ENCODE results near the gene SOX8.
"Not testable (repeated sequence)": the region's sequence is repeated elsewhere in the genome, so short reads cannot be mapped to it uniquely, and the experiment has no call there.

SOX8 gene

DNA sequence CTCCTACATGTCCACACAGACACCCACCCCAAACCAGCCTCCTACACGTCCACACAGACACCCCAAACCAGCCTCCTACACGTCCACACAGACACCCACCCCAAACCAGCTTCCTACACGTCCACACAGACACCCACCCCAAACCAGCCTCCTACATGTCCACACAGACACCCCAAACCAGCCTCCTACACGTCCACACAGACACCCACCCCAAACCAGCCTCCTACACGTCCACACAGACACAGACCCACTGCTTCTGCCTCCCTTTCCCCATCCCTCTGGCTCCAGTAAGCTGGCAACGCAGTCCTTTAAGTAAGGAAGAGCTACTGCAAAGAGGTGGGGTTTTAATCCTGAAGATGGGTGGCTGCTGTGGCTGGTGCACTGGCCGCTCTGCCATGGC, 27.8 kb upstream of the SOX8 start:
- DNase-seq (ENCODE audit: low read depth, low spot score), result not testable (repeated sequence)

DNA sequence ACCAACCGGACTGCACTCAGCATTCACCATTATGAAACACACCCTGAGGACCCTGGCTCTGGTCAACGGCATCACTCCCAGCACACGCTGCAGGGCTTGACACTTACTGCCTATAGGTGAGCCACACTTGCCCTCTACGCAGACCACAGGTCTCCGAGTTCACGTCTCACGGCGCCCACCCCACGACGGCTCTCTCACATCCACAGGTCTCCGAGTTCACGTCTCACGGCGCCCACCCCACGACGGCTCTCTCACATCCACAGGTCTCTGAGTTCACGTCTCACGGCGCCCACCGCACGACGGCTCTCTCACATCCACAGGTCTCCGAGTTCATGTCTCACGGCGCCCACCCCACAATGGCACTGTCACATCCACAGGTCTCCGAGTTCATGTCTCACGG, 25.8 kb upstream of the SOX8 start:
- DNase-seq (ENCODE audit: low read depth, low spot score), result not testable (repeated sequence)

DNA sequence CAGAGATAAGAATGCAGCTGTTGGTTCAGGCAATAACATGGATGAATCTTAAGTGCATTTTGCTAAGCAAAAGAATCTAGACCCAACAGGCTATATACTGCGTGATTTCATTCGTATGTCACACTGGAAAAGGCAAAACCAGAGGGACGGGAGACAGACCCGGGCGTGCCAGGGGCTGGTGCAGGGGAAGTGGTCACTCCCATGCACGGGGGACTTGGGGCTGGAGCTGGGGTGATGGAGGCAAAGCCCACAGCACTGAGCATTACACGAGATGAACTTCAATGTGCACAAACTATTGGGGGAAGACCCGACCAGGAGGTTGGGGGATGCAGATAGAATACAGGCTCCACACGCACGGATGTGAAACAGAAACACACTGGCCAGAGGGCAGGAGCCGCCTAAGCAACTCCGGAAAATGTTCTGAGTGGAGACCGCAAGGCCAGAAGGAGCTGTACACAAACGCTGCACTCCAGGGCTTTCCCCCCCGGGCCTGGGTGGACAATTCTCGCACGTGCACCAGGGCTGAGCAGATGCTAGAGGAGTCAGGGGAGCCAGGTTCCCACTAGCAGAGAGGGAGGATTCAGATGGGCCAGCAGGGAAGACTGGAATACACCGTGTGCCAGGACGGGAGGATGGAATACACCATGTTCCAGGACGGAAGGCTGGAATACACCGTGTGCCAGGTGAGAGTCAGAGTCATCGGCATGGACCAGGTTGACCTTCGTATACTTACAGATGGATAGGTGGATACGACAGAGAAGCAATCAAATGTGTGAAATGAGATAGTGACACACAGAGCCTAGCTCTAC, 22.1 kb upstream of the SOX8 start:
- DNase-seq (ENCODE audit: low read depth, low spot score), result no peak

DNA sequence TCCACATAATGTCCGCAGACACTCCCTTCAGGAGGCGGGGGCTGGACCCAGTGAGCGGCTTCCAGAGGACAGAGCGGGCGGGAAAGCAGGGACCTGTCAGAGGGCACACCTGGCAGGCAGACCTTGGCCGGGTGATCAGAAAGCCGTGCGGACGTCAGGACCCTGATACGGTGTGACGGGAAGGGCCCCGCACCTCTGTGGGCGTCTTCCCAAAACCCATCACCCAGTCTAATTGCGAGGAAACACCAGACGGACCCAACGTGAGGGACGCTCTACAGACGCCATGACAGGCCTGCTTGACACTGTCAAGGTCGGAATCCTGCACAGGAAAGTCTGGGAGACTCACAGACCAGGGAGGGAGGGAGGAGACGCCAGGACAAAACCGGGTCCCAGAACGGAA, 19.2 kb upstream of the SOX8 start:
- no peak for DNase-seq (ENCODE audit: low read depth, low spot score)

DNA sequence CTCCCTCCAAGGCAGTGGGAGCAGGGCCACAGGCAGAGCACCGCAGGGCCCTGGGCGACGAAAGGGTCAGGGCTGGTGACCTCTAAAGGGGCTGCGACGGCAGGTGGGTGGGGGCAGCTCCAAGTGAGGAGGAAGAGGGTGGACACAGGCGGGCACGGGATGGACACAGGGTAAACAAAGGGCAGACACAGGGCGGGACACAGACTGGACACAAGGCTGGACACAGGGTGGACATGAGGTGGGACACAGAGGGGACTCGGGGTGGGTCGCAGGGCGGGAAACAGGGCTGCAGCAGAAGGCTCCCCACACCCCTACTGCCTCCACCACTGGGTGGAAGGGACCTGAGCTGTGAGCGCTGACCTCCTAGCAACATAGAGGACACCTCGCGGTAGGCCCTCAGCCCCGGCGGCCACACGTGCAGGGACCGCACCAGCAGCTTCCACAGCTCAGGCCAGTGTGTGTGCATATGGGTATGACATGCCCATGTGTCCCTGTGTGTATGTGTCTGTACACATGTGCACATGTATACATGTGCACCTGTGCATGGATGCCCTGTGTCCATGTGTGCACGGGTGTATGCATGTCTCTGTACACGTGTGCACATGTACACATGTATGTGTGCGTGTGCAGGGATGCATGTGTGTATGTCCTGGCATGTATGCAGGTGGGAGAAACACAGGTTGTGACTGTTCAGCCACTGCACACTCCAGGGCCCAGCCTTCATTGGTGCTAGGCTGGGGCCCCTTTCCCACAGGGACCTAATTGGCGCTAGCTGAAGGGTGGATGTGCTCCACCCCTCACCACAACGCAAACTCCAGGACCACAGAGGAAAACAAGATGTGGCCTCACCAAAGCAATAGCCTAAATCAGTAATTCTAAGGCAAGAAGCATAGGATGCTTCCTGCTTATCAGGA, 18.4 kb upstream of the SOX8 start:
- no peak for DNase-seq (ENCODE audit: low read depth, low spot score)

DNA sequence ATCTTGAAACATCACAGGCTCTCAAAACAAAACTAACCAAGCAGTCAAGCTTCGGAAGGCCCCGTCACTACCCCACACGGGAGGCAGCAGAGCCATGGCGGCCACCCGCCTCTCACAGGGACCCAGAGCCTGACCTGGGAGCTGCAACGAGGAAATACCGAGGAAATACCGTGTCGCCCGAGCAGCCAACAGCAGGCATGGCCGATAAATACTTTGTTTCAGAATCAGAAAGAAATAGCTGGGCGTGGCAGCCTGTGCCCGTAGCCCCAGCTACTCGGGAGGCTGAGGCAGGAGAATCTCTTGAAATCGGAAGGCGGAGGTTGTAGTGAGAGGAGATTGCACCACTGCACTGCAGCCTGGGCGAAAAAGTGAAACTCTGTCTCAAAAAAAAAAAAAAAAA, 17.7 kb upstream of the SOX8 start:
- no peak for DNase-seq (ENCODE audit: low read depth, low spot score)

DNA sequence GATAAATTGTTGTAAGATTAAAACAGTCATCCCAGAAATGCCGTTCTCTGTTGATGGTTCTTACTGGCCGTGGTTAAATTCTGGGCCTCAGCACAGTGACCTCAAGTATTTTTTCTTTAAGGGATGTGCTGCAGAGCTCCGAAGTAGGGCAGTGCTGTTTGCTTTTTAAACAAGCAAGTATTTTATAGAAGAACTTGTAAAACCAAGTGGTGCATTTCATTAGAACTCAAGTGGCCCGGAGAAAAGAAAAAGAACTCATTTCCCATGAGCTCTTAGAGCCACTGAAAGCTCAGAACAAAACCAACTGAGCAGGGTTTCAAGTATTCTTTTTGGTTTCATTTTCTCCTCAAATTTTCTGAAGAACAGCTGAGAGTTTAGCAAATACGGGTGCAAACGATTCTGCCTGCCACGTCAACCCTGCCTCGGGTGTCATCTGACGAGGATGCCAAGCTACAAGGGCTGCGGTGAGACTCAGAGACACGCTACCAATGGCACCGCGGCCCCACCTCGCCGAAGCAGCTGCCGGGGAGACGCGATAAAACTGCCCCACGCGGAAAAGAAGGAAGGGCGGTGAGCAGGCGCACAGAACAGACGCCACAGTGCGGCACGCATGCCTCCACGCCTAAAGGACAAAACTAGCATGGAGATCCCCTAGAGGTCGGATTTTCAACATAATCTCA, 17.1 kb upstream of the SOX8 start:
- no peak for DNase-seq (ENCODE audit: low read depth, low spot score)

DNA sequence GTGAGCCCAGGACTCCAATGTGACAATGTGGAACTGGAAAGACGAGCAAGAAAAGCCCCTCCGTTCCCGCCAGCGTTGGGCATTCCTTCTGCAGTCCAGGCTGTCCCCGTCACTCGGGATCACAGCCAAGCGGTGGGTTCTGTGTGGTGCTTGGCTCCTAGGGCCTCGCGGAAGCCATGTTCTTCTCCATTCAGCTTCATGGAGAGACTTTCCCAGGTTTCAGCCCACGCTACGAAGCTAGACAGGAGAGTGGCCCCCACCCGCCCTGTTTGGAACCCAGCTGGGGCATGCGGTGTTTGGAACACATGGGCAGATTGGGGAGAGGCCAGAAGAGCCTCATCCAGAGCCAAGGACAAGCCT, 16.6 kb upstream of the SOX8 start:
- DNase-seq (ENCODE audit: low read depth, low spot score), result no peak

DNA sequence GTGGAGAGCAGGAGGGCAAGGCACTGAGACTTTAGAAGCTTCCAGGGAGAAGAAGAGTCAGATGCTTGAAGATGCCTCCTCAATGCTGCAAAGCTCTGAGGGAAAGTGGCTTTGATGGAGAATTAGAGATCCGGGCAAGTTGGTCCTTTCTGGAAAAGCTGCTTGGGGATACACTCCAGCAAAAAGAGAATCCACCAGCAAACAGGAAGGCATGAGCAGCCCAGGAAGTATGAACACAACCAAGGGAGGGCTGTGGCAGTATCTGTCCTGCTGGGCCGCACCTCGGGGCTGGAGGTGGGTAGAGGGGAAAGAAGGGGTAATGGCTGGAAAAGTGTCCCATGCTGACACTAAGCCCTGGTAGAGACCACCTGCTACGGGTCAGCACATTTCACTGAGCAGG, 16.1 kb upstream of the SOX8 start:
- no peak for DNase-seq (ENCODE audit: low read depth, low spot score)

DNA sequence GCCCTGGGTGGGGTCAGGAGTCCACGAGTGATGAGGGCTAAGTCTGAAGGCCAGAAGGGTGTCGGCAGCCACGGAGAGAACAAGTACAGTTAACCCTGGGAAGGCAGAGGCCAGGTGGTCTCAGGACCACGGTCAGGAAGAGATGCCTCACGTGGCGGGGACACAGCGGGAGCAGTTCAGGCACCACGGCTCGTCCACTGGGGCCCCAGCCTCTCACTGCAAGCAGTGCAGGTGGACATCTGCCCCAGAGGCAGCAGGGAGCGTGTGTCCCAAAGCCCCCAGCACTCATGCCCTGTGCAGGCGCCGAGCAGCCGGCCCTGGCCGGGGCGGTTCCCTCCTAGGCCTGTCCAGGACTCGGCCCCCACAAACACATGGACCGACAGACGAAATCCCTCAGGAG, 15.5 kb upstream of the SOX8 start:
- no peak for DNase-seq (ENCODE audit: low read depth, low spot score)

DNA sequence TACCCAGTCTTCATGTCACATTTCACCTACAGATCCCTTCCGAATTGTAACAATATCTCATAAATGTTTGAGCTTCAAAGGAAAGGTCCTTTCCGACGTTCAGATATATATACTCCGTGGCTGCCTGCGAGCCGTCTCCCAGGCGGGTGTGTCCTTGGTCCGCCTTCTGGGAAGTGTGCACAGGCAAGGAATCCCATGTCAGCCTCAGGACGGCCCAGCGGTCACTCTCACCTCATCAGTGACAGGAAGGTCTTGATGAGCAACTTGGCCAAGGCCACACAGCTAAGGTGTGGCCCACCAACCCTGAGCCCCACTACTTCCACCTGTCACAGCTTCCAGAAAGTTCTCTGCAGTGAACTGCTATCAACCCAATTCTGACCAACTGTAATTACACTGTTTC, 15.1 kb upstream of the SOX8 start:
- DNase-seq (ENCODE audit: low read depth, low spot score), result no peak

DNA sequence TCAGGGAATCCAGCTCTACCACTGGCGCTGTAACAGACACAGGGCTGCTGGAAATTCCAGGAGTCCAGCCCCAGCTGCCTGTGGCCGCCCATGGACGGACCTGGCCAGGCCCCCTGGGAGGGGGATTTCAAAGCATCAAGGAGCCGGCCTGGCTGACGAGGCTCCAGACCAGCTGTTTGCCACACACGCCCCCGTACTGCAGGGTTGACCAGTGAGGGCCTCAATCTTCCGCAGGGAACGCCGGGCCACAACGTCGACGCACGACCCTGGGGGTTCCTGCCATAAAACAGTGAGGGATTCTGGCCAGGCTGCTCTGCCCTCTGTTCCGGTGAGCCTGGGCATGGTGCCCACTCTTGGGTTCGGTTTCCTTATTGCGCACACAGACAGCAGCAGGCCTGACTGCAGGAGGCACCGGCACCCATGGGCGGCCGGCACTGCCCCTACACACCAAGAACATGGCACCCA, 14.5 kb upstream of the SOX8 start:
- no peak for DNase-seq (ENCODE audit: low read depth, low spot score)

DNA sequence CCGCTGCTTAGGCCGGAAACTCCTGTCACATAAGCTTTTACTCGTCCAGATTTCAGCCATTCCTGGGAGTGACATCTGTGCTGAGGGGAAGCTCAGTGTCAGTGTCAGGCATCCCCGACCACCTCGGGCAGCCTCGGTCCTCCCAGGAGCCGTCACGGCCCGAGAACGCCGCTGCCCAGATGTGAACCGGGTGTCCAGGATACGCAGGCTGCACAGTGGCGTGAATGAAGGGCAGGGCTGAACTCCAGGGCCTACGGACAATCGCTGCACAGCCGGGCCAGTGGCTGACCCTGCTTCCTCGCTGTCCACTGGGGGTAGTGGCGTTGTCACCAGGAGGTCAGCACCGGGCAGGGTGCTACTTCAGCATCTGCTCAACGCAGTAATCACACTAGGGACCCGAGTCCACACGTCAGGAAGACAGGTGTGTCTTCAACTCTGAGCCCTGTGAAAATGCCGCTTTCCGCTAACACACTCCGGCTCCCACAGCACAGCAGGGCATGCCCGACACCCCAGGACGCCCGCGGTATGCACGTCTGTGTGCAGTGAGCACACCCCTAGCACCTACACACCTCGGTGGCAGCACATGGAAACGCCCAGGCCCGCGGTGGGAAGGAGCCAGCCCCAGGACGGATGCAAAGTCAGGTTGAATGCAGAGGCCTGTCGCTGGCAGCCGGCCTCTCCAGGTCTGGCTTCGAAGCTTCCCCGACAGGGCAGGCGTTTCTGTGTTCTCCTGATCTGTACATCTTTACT, 13.8 kb upstream of the SOX8 start:
- DNase-seq (ENCODE audit: low read depth, low spot score), result no peak

DNA sequence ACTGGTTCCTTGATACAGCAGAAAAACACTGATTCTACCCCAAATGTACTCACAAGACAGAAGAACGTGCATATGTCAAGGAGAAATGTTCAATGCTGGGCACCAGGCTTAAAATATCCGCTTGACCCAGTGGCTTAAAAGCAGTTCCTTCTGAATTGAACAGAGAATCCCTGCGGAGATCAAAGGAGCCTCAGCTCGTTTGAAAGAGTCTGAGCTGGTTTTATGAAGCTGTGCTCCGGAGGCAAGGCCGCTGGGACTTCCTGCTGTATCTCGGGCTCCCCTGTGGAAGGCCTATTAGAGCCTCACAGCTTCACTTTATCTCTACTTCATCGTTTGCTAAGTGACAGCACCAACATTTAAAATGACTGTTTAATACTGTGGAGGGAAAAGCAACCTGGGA, 12.9 kb upstream of the SOX8 start:
- DNase-seq (ENCODE audit: low read depth, low spot score), result peak; percentile 73

DNA sequence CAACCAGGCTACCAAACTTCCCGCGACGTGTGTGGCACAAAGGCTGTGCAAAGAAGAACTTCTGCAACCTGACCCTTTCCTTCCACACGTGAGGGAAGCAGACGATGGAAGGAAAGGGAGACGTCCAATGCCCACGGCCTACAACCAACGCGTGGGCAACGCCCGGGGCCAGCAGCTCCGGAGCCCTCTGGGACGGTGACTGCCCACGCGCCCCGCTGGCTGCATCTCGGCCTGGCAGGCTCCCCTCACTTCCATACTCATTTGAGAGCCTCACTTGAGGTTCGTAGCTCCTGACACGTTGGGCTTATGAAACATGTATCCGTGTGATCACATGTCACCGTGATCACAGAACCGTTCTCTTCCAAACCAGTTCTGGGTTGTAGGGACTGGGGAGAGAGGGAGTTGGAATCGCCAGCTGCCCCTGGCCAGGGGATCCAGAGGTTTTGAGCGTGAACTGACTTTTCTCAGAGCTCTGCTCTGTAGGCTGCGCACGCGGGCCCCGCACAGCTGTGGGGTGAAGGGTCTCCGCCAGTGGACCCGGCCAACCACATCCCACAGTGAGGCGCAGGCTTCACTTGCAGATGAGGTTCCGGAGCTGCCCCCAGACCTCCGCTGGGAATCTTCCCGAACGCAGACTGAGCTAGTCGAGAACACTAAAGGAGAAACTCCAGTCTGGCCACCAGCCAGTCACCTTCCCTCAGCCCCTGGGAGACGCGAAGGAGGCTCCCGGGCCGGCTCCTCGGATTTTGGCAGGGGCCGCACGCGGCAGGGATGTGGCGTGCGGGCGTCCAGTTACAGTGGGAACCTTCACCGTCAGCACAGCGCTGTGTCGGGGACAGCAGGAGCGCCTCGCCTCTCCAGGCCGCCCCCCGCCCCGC, 11.8 kb upstream of the SOX8 start:
- DNase-seq (ENCODE audit: low read depth, low spot score), result no peak

DNA sequence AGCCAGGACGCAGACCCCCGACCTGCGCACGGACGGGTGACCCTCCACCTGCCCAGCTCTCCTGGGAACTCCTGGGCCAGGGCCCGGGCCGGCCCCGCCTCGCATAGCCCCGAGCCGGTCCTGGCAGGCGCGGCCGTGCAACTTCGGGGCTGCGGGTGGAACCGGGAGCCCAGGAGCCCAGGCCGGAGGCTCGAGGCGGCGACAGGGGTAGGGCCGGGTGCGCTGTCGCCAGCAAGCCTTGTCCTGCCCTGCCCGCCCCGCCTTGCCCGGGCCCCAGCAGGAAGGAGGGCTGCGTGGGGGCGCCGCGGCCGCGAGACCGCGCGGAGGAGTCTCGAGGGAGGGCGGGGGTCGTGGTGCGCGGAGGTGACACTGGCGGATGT, 11.2 kb upstream of the SOX8 start:
- no peak for DNase-seq (ENCODE audit: low read depth, low spot score)

DNA sequence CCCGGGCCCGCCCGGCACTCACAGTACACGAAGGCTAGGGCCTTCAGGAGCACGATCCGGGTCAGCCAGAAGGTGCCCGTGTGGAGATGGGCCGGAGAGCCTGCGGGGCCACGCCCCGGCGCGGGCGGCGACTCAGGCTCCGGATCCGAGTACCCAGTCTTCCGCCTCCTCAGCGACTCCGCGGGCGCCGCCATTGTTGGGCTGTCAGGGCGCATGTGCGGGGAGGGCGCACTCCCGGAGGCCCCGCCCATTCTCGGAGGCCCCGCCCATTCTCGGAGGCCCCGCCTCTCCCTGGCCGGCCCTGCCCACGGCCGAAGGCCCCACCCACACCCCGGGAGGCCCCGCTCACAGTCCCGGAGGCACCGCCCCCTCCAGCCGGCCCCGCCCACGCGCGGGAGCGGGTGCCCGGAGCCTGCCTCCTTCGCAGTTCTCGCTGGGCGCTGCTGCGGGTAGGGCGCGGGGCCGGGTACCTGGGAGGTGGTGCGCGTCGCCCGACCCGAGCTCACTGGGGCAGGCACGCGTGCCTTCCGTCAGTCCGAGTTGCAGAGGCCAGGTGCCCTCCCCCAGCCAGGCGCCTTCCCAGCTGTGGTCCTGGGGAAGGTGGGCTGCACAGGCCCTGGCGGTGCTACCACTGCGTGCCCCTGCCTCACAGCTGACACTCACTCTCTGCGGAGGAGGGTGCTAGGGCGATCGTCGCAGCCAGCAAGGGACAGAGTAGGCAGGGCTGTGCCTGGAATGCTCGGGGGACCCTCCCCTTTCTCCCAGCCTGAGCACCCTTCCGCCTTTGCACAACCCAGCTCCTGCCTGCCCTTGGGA, 10.6 kb upstream of the SOX8 start, which contains the start of gene LMF1:
LMF1 (minus strand) TSS at position 219 of the 816 bp plus-strand sequence; CDS start at position 215, 4 bp downstream.
- peak; percentile 92 for DNase-seq (ENCODE audit: low read depth, low spot score)

DNA sequence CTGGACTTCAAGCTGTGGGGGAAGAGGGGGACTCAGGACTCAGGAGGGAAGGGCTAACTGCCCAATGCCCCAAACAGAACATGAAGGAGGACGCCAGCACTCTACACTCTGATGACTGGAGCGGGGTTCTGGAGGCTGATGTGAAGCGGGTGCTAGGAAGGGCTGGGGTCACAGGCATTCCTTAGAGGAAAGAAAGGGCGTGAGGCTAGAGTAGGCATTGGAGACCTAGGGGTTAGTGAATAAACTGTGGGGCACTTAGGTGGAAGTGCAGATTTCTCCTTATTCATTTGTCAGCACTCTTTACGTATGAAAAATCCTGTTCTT, 10.0 kb upstream of the SOX8 start:
- no peak for DNase-seq (ENCODE audit: low read depth, low spot score)

DNA sequence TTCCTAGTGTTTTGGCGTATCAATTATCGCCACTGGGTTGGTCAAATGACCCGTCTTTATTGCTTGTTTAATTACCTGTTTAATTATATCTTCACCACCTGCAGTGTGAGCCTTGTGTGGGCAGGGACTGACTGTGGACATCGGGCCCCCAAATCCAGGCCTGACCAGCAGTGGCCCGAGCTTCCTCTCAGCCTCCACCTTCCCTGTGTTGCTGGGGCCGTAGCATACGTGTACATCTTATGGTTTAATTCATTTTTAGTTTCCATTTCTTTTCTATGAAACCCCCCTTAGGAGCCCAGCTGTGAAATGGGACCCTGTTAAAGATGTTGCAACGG, 9.6 kb upstream of the SOX8 start:
- DNase-seq (ENCODE audit: low read depth, low spot score), result no peak

Measured in ELF-1 (cell line).